GM12865 (cell line): ENCODE results near the gene SFMBT2.

Experiments
- DNase-seq: peaks from one replicate; pipeline ENCODE4 v3.0.0; 2010; ENCODE audit warnings: low read depth
- H3K4me3 ChIP-seq: 2 replicates; pipeline ENCODE4 v1.5.1; 2011; ENCODE audit warnings: mild to moderate bottlenecking, low read depth, low read length, control low read depth
- CTCF ChIP-seq: IDR thresholded peaks from 2 replicates; pipeline ENCODE4 v1.5.1; 2011; ENCODE audit warnings: low read length, control low read depth, low read depth, inconsistent platforms; ENCODE audit not compliant: insufficient read depth; ENCODE audit errors: missing control alignments

The SFMBT2 gene

GRCh38 chr10:7334642-7334964 lies 76.2 kb downstream of the SFMBT2 start:
- H3K4me3 ChIP-seq, result no peak overlapping the region
- no peak for DNase-seq
- no peak for TF ChIP-seq CTCF

- TF ChIP-seq CTCF, result no peak
- DNase-seq, result no peak
- no peak overlapping the region for H3K4me3 ChIP-seq
These were observed 76.7 kb downstream of the SFMBT2 start for GRCh38 chr10:7333961-7334641.

- H3K4me3 ChIP-seq, result no peak overlapping the region
- no peak for TF ChIP-seq CTCF
- no peak for DNase-seq
These were observed 81.6 kb downstream of the SFMBT2 start for GRCh38 chr10:7329219-7329618.

- TF ChIP-seq CTCF, result no peak
- DNase-seq, result no peak
- H3K4me3 ChIP-seq, result no peak overlapping the region
These were observed 82.9 kb downstream of the SFMBT2 start for GRCh38 chr10:7327885-7328284.

GRCh38 chr10:7322623-7323022 lies 88.2 kb downstream of the SFMBT2 start:
- DNase-seq, result no peak
- no peak for TF ChIP-seq CTCF
- H3K4me3 ChIP-seq, result no peak overlapping the region

GRCh38 chr10:7320072-7320471 lies 90.8 kb downstream of the SFMBT2 start:
- no peak for TF ChIP-seq CTCF
- no peak overlapping the region for H3K4me3 ChIP-seq
- DNase-seq, result no peak

- no peak for TF ChIP-seq CTCF
- DNase-seq, result no peak
- H3K4me3 ChIP-seq, result no peak overlapping the region
These were observed 91.2 kb downstream of the SFMBT2 start for GRCh38 chr10:7319632-7320031.
